Activated T-cell treated with anti-CD3 and anti-CD28 coated beads, Interleukin-2, amount 50 U/mL, for 48 hours (primary cell): ENCODE results near the gene LAMA2.

Source experiments
- DNase-seq, 2 experiments: peaks; one replicate each; pipeline ENCODE4 v3.0.0-alpha.2; 2020

Gene LAMA2

DNA sequence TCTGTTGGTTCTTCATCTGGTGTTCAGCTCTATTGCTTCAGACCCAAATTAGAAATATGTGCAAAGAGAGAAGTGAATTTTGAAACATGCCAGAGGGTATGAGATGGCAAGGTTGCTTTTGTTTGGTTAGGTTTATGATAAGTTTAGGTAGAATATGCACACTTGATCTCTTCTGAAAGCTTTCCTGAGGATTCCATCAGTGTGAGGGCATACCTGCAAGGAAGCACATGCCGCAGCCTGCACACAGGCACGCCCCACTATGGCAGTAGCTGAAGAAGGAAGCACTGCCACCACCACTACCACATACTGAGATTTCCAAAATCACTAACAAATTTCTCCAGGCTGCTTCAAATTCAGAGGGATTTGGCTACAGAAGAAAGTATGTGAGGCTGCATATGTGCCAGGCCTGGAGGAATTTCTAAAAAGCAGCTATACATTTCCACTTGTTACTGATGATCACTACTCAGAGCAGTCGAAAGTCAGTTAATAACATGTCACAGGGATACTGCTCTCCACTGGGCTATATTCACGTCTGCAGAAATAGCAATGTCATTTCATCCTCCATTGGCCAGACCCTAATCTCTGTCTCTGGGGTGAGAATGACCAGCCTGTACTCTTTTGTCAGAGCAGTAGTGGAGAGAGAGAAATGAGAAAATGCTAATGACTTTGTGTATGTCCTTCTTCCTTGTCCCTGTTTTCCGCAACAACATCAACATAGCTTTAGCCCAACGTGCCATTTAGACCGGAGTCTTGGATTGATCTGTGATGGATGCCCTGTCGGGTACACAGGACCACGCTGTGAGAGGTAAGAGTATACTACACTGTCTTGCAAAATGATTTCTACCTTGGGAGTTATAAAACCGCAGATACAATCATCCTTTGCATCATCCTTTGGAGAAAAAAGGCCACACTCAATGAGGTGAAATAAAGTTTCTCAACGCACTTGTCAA is 396.7 kb downstream of the LAMA2 start:
- no peak for DNase-seq

DNA sequence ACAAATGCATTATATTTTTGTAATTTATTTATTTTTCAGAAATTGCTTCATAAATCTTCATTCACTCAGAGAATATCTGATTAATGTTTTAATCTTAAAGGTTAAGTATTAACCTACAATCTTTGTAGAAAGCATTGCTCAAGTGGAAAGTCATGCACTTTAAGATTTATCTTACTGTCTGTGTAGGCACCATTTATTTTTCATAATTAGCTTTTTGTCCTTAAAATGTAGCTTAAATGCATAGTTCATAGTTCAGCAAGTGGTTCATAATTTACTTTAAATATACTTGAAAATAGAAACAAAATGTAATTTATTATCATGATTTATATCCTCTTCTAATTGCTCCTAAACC is 397.3 kb downstream of the LAMA2 start:
- DNase-seq: no peak

DNA sequence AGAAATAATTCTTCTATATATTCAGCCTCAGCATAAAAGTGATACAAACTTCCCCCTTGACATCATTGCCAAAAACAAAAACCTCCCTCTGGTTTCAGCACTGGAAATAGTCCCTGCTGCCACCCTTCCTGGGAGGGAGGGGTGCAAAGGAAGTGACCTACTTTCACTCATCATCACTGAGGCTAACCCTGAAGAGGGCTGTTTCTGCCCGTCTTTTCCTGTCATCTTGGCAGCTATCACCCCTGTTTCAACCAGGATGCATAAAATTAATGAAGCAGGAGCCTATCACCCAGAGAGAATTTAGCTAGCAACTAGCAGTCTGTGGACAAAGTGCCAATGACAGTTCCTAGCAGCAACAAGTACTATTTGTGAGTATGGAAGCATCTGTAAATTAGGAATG is 397.8 kb downstream of the LAMA2 start:
- peak; percentile 40 to 41 for DNase-seq

DNA sequence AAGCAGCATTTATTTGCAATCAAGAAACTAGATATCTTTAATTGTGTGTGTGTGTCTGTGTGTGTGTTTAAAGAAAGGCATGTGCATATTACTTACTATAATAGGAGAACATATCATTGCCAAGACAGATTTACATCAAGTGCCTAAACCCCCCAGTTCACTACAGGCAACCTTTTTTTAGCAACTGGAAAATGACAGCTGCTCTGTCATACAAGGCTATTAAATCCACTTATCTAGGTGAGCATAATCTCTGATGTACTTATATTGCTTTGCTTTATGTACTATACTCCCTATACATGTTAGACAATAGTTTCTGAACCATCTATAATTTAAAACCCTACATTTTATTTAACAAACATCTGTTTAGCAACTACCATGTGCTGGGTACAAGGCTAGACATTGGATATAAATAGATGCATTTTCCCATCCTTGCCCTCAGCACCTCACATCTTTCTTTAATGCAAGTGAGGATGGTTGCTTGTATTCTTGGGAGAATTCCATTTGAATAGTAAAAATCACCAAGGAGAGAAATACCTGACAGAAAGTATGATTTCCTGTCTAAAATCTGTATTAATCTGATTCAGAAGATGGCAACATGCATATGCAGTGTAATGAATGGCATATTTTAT is 398.3 kb downstream of the LAMA2 start:
- no peak for DNase-seq

DNA sequence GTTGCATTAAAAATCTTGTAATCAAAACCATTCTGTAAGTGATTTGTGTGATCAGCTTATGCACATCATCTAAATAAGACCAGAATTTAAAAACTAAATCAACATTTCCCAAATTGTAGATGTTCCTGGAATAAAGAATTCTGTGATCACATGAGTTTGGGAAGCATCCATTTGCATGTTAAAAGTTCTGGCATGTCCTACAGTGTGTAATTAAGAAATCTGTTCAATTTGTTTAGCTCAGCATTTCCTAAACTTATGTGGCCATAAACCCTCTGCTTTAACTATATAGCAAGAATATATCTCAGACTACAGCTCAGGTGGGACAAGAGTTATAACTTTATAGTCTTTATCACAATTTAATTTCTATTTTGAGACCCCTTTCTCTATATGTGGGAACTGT is 399.1 kb downstream of the LAMA2 start:
- no peak for DNase-seq

DNA sequence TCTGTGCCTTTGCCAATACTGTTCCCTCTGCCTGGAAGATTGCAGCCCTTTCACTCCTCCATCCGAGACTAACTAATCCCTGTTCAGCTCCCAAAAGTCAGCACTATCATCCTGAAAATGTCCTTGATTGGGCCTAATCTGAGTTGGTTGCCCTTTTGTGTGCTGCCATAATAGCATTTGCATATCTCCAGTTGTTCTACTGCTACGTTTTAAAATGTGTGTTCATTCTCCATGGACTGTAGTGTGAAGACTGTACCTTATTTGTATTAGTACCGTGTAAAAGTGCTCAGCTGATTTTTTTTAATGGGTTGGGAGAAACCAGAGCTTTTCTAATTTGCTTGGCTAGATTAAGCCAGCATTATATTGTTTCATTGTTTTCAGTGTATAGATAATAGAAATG is 401.3 kb downstream of the LAMA2 start:
- DNase-seq: no peak

DNA sequence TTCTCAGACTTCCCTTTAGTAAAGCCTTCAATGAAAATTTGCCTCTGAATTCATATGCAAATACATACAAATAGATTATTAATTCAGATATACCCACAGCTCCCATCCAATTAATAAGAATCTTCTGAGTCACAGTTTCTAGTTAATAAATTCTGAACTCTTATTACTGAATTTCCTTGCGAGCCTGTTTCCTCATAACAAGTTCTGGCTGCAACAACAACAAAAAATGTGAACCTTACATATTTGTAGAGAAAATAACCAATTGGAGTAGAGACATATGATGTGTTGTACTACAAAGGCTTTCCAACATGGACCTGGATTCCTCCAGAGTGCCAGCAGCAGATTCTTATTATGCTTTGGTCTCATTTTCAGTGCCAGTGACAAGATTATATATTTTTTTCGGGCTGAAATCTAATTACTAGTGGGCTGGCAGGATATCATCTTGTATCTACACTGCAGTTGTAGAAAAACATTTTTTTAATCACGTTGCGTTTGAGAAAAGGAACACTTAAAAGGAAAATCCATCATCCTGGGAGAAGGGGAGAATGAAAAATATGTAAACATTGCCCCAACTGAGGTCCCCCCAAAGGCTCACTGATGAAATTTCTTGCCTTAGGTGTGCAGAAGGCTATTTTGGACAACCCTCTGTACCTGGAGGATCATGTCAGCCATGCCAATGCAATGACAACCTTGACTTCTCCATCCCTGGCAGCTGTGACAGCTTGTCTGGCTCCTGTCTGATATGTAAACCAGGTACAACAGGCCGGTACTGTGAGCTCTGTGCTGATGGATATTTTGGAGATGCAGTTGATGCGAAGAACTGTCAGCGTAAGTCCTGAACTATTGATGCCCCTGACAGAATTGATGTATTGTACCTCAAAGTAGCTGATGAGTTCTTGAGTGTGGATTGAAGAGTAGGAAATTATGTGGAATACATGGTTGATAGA is 404.6 kb downstream of the LAMA2 start:
- no peak for DNase-seq

DNA sequence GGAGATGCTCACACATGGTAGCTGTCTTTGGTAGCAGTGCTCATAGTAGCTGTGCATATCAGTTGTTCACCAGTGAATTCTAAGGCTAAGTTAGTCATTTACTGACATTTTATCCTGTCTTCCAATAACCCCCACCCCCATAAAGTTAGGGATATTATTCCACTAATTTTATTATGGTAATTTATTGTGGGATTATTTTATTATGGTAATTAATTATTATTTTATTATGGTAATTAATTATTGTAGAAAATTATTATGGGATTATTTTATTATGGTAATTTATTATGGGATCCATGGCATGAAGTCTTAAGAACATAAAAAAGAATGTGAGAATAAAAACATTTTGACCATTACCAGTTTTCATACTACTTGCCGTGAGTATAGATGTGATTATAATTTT is 406.5 kb downstream of the LAMA2 start:
- DNase-seq: no peak

DNA sequence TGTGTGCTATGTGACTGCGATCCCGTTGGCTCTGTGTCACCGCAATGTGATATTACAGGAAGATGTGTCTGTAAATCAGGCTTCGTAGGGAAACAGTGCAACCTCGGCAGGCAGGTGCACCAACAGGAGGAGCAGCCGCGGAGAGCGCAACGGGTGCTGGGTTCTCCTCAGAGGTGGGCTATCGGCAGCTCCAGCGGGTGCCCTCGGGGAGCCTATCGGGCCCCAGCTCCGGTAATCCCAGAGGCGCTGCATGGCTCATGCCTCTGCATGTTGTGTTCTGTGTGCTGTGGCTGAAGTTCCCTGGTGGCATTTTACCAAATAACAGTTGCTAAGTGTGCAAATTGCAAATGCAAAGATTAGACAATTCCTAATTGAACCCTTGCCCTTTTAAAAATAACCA is 409.9 kb downstream of the LAMA2 start:
- no peak for DNase-seq

DNA sequence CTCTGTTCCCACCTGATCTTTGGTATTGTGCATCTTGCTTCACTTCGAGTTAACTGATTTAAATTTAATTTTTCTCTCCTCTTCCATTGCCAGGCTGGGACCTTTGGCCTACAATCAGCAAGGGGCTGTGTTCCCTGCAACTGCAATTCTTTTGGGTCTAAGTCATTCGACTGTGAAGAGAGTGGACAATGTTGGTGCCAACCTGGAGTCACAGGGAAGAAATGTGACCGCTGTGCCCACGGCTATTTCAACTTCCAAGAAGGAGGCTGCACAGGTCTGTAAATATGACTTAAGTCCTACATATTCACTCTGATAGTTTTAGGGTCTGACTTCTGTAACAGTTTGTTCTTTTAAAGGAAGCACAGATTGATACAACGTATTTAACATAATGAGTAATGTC is 414.7 kb downstream of the LAMA2 start:
- no peak for DNase-seq

DNA sequence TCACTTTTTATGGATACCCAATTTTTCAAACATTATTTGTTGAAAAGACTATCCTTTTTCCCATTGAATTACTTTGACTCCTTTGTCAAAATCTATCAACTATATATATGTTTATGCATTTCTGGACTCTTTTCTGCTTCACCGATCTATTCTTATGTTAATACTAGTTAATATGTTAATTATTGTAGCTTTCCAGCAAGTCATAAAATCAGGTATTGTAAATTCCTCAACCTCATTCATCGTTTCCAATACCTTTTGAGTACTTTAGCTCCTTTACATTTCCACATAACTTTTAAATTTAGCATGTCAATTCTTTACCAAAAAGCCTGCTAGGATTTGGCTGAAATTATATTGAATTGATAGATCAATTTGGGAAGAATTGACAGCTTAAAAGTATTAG is 419.7 kb downstream of the LAMA2 start:
- no peak for DNase-seq

DNA sequence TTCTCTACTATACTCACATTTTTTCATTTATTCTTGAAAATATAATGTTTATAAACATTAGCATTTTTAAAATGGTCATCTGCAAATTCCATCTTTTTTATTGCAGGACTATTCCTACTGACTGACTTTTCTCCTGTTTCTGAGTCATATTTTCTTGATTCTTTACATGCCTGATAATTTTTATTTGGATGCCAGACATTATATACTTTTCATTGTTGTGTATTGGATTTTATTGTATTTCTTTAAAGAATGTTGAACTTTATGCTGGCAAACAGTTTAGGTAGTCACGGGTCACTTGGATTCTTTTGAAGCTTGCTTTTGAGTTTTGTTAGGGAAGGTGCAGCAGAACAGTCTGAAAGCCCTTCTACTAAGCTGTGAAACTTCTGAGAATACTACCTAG is 423.9 kb downstream of the LAMA2 start:
- DNase-seq: no peak

DNA sequence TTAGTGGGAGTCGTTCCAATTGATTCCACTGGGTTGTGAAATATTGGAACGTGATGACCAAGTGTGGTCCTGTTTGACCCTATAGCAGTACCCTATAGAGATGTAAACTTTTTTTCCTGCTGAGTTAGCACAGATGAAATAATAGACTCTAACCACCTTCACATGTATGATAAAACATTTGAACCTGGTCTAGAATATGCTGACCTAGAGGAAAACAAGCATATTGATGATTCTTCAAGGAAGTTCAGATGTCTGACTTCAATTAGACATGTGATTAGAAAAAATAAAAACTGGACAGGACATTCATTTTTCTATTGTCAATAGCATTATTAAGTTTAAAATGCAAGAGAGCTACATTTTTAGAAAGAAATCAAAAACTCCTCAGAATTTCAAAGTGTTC is 424.9 kb downstream of the LAMA2 start:
- DNase-seq: no peak

DNA sequence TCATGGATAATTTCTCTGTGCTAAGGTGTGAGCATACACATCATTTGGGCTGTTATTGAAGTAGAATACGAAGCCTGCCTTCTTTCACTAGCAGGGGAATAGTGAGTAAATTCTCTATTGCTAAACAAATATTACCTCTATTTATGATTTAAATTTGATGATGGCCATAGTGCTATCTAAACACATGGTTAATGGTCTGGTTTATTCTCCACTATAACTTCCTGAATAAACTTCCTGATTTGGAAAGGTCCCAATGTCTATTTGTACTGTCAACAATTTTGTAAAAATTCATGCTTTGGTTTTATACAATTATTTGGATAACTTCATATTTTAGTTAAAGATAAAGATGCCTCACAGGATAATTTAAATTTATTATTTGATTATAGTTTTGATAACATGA is 426.2 kb downstream of the LAMA2 start:
- DNase-seq: no peak

DNA sequence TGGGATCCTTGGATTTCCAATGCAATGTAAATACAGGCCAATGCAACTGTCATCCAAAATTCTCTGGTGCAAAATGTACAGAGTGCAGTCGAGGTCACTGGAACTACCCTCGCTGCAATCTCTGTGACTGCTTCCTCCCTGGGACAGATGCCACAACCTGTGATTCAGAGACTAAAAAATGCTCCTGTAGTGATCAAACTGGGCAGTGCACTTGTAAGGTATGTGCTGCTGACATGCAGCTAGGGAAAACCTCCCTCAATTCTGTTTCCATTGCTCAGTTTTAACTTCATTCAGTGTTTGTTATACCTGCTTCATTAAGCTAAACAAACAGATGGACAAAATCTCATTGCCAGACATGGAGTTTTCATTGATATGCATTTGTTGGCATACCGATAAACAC is 429.9 kb downstream of the LAMA2 start:
- DNase-seq: no peak

DNA sequence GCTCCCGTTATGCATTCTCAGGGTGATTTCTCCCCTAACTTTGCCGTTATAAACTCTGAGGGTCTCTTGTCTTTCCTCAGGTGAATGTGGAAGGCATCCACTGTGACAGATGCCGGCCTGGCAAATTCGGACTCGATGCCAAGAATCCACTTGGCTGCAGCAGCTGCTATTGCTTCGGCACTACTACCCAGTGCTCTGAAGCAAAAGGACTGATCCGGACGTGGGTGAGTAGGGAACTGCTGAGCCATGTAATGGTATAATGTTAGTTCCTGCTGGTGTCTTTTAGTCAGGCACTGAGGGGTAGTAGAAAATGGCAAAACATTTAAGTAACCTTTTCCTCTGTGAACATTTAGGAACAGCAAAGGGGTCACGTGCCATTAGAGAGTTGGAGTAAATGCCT is 431.6 kb downstream of the LAMA2 start:
- no peak for DNase-seq

DNA sequence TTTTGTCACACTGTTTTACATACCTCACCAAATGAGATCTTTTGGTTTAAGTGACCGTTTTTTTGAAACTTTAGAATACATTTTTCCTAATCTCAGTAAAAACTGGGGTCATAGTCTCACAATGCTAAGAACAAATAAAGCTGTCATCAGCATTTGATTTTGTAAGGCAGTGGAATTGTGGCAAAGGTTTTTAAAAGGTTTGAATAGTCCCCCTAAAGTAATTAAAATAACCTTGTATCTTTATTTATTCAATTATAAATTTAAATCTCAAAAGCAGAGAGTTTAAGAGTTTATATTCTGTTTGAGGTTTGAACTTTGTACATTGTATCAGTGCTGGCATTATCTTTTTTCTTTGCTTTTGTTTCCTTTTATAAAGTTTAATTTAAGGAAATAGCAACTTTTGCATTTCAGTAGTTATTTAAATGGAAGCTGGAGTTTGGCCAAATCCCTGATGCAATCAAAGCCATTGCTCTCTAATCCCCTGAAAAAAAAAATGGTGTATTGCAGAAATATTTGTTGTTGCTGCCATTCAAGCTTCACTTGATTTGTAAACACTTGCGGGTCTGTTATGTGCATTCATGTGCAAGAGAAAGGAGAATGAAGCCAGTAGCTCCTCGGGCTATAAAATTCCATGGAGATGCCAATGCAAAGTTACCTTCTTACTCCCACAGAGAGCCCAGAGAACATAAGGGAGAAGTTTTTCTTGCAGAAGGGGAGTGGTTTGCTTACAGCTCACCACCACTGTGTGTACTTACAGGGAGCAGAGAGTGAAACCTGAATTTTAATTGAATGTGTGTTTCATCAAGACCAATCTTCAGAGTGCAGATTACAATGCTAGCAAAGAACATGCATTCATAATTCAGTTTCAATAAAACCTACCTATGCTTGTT is 435.2 kb downstream of the LAMA2 start:
- DNase-seq: no peak

DNA sequence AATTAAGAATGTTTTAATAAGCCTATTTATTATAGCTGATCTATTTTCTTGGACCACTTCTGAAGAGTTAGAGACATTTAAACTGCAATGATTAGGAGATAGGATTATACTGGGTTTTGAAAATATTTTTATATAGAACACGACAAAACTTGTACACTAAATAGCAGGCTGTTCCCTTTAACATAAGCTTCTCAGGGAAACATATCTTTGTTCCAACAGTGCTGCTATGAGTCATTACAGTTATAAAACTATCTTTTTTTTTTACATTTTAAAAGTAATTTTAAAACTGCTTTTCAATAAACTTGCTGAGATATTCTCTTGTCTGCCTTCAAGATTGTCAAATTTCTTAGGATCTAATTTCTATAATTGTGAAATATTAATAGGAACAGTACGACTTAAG is 438.0 kb downstream of the LAMA2 start:
- no peak for DNase-seq

DNA sequence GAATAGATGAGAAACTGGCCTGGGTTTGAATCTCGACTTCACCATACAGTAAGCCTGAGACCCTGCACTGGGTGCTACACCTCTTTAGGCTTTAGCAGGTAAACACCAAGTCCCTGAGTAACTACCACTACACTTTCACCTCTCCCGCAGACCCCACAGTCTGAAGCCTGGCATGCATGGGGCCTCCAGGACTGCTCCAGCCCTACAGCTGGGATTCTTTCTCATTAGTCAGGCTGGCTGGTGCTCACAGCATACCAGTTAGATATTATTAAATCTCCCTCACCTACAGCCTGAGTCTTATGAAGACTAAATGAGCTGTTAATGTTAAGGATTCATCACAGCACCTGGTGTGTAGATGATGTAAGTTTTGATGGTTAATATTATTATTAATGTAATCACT is 438.4 kb downstream of the LAMA2 start:
- DNase-seq: no peak

DNA sequence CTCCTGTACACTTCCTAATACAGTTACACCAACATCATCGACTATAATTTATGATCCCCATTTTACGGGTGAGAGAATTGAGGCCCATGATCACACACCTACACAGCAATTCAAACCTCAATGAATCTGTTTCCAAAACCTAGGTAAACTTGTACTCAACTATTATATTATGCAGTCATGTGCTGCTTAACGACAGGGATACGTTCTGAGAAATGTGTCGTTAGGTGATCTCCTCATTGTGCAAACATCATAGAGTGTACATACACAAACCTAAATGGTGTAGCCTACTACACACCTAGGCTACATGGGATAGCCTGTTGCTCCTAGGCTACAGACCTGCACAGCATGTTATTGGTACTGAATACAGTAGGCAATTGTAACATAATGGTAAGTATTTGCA is 441.4 kb downstream of the LAMA2 start:
- DNase-seq: no peak

DNA sequence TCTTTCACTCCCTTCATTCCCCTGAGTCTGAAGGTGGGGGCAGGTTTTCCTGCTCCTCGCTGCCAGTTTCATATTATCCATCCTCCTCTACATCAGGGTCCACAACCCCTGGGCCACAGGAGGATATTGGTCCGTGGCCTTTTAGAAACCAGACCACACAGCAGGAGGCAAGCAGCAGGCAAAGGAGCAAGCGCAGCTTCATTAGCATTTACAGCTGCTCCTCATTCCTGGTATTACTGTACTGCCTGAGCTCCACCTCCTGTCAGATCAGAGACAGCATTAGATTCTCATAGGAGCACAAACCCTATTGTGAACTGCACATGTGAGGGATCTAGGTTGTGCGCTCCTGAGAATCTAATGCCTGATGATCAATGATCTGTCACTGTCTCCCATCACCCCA is 446.7 kb downstream of the LAMA2 start:
- DNase-seq: no peak

DNA sequence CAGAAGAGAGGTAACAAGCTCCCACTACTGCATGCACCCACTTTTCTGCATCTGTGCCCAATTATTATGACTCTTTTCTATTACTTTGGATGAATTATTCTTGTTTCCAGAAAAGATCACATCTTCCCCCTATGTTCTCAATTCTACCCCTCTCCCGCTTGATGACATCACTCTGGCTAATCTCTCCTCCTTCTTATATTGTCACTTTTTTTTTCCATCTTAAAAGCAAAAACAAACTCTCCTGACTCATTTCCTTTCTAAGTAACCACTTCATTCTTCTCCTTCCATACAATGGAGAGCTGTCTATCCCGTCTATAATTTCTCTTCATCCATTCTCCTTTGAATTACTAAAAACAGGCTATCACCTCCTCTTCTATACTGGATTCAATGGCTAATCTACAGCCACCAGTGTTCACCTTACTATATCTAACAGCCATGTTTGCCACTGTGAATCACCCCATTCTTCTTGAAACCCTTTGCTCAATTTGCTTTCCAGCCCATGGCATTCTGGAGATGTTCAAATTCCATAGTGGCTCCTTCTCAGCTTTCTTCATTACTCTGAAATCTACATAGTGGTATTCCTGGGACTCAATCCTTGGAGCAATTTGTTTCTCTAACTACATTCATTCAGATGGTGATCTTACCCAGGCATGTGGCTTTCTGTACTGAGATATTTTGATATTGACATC is 448.7 kb downstream of the LAMA2 start:
- DNase-seq: no peak
